HG03135 (cell line): ENCODE results near the gene PIK3R5.
"Not testable (repeated sequence)": the region's sequence is repeated elsewhere in the genome, so short reads cannot be mapped to it uniquely, and the experiment has no call there.

ENCODE experiments used
- ATAC-seq: cut with Tn5 transposase; IDR thresholded peaks from one replicate; pipeline ENCODE4 v1.9.1; 2021; ENCODE audit warnings: mild to moderate bottlenecking, moderate library complexity; ENCODE audit not compliant: unreplicated experiment

The PIK3R5 gene

DNA sequence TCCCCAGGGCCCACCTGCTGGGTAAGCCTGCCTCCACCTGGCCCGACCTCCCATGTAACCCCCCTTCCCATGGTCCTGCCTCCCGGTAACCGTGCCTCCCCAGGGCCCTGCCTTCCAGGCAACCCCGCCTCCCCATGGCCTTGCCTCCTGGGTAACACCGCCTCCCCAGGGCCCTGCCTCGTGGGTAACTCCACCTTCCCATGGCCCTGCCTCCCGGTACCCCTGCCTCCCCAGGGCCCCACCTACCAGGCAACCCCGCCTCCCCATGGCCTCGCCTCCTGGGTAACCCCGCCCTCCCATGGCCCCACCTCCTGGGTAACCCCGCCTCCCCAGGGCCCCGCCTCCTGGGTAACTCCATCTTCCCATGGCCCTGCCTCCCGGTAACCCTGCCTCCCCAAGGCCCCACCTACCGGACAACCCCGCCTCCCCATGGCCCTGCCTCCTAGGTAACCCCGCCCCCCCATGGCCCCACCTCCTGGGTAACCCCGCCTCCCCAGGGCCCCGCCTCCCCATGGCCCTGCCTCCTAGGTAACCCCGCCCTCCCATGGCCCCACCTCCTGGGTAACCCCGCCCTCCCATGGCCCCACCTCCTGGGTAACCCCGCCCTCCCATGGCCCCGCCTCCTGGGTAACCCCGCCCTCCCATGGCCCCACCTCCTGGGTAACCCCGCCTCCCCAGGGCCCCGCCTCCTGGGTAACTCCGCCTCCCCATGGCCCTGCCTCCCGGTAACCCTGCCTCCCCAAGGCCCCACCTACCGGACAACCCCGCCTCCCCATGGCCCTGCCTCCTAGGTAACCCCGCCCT is 80.1 kb downstream of the PIK3R5 start:
- ATAC-seq: not testable (repeated sequence)

DNA sequence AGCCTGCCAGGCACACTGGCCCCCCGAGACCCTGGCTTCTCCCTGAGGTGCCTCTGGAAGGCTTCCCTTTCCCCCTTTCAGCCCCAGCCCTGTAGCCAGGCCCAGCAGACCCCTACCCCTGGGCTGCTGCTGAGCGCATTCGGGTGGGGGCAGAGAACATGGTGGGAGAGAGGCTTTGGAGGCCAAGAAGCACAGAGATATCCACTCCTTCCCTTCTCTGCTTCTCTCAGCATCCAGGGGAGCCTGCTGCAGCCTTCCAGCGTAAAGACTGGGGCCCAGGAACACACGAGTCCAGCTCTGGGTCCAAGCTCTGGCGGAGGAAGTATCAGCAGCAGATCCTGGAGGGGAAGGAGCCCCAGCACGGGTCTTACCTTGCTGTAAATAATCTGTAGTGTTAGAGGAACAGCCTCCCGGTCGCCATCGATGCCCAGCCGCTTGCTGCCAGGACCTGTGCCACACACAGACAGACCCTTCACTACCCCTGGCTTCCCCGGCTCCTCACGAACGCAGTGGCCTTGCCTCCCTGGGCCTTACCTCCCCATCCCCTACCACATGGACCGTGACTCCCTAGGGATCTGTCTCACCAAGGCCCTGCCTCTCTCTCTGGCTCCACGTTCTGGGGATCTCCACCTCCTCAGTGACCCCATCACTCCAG is 81.0 kb downstream of the PIK3R5 start:
- no peak for ATAC-seq

DNA sequence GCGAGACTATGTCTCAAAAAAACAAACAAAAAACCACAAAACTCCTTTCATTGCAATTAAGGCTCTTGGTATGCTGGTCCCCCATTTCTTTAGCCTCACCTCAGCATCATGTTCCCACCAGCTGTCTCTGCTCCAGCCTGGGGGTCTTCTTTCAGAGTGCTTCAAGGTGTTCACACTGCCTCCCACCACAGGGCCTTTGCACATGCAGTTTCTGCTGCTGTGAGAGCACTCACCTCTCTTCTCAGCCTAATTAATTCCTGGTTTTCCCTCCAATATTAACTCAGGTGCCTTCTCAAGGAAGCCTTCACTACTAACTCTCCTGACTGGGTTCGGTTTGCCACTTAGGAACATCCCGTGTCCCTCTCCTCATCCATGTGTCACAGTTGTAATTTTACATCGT is 82.2 kb downstream of the PIK3R5 start:
- no peak for ATAC-seq

- no peak for ATAC-seq
Observed at GRCh38 chr17:8881606-8882005, 83.9 kb downstream of the PIK3R5 start.

DNA sequence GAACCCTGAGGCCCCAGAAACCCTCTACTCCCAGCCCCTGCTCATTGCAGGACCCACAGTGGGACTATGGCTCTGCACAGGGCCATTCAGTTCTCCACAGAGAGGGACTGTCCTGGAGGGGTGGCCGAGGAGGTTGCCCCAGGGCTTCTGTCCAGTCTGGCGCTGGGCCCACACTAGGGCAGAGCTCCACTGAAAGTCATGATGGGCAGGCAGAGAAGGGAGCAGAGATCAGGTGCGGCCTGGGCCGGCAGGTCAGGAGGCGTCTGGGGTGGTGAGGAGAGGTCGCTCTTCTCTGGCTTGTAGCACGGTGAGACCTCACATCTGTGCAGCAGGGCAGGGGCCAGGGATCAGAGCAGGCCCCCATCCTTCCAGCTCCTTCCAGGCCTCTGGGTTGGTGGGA is 85.0 kb downstream of the PIK3R5 start:
- ATAC-seq: no peak

DNA sequence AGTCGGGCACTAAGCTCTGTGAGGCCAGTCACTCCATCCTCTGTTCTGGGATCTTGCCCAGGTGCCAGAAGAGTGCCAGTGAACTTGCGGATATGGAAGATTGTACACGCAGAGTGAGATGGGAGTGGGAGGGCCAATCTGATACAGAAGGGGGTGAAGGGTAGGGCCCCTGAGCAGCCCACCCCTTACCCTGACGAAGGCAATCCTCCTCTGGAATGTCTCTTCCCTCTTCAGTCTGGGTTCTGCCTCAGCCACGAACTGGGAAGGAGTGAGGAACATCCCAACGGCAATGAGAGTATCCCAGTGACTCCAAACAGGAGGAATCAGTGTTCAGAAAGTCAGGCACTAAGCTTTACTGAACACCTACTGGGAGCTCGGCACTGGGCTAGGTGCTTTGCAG is 86.1 kb downstream of the PIK3R5 start:
- ATAC-seq: no peak

- no peak for ATAC-seq
Observed at GRCh38 chr17:8877984-8878383, 87.5 kb downstream of the PIK3R5 start.

DNA sequence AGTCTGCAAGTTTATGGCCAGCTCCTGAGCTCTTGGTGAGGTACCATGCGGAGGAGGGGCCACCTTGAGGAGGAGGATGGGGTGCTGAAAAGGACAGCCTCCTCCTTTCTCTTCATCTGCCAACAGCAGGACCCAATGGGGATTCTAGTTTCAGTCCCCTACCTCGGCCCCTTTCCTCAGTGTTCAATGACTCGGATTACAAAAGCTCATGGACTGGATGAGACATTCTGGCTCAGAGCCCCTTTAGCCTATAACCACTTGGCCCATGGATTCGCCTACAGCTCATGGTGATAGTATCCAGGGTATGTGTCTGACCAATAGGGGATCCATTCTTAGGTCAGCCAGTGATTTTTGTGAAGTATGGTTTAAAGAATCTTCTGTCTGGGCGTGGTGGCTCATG is 89.5 kb downstream of the PIK3R5 start:
- no peak for ATAC-seq

DNA sequence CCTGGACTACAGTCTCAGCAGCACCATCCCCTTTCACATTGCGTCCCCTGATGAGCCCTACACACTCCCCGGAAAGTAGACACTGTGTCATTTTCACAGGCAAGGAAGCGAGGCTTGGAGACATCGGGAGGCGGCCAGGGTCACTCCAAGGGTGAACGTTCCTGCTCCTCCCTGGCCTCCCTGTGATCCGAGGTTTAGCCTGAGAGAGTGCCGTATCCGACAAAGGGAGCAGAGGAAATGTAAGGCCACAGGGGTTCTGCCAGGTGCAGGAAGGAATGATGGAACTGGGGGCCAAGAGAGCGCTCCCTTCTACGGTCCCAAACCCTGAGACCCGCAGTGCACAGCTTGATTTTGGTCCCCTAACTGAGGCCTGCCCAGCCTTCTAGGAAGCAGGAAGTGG is 90.1 kb downstream of the PIK3R5 start:
- ATAC-seq: no peak

- ATAC-seq: no peak
Observed at GRCh38 chr17:8873801-8874715, 91.4 kb downstream of the PIK3R5 start.

- no peak for ATAC-seq
Observed at GRCh38 chr17:8872705-8873435, 92.6 kb downstream of the PIK3R5 start.

- ATAC-seq: no peak
Observed at GRCh38 chr17:8872036-8872704, 93.3 kb downstream of the PIK3R5 start.

DNA sequence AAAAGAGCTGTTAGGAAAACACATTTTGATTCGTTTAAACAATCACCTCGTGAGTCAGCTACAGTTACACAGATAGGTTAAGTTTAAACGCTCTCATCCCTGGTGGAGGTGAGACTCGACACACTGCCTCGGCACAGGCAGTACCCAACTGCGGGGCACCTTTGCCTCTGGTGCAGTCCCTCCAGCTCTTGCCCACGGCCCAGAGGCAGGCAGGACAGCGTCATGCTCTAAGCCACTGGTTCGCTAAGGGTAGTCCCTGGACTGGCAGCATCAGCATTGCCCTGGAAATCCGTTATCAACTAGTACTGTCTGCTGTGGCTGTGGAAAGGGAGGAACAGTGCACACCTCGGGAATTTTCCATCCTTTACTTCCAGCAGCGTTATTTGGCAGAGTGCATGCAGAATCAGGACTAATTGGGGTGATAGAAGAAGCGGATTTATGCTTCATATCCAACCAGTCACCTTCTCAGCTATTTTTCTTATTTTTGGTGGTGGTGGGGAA is 94.4 kb downstream of the PIK3R5 start:
- ATAC-seq: no peak

- no peak for ATAC-seq
Observed at GRCh38 chr17:8870406-8871040, 95.0 kb downstream of the PIK3R5 start.

GRCh38 chr17:8869114-8869815 is 96.2 kb downstream of the PIK3R5 start:
- no peak for ATAC-seq

- no peak for ATAC-seq
Observed at GRCh38 chr17:8868529-8868951, 97.0 kb downstream of the PIK3R5 start.

DNA sequence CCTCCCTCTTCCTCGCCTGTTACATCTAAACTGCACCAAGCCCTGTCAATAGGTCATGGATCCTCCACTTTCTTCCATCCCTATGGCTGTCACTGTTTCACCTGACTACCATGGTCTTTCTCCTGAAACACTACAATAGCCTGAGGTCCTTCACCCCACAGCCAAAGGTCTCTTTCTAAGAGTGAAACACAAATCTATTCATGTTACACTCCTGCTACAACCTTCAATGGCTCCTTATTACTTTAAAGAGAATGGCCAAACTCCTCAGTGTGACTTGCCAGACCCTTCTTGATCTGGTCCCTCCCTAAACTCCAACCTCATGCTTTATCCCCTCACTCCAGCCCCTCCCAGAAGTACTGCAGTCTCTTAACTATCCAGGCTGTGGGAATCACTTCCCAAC is 97.4 kb downstream of the PIK3R5 start:
- ATAC-seq: no peak

GRCh38 chr17:8867361-8867981 is 98.0 kb downstream of the PIK3R5 start, which contains the start of gene PIK3R6:
TSS of gene PIK3R6 (minus strand) at chr17:8867674. CDS start at chr17:8849794, 17,880 bp downstream.
- no peak for ATAC-seq
